ENCODE measurements around the gene TPCN1.

GRCh38 chr12:113246478-113247122 is 25.3 kb downstream of the TPCN1 start:
- no peak for TF ChIP-seq CTCF (conservative IDR thresholded peaks at IDR 0.05; ENCODE audit: low read depth, low read length)
- TF ChIP-seq EZH2 (IDR thresholded peaks at IDR 0.05; ENCODE audit: low read length, unreplicated experiment): no peak

Measured in PC-3 (cell line).